GM18505 (cell line): ENCODE data around the gene MTERF4.

Experiments
- ATAC-seq: cut with Tn5 transposase; IDR thresholded peaks from one replicate; pipeline ENCODE4 v1.9.1; 2021; ENCODE audit not compliant: unreplicated experiment
- POLR2A ChIP-seq: IDR thresholded peaks from 4 replicates; pipeline ENCODE4 v1.6.1; 2011; ENCODE audit warnings: borderline replicate concordance; ENCODE audit not compliant: insufficient read depth, insufficient read length; ENCODE audit errors: extremely low read depth

MTERF4 gene

DNA sequence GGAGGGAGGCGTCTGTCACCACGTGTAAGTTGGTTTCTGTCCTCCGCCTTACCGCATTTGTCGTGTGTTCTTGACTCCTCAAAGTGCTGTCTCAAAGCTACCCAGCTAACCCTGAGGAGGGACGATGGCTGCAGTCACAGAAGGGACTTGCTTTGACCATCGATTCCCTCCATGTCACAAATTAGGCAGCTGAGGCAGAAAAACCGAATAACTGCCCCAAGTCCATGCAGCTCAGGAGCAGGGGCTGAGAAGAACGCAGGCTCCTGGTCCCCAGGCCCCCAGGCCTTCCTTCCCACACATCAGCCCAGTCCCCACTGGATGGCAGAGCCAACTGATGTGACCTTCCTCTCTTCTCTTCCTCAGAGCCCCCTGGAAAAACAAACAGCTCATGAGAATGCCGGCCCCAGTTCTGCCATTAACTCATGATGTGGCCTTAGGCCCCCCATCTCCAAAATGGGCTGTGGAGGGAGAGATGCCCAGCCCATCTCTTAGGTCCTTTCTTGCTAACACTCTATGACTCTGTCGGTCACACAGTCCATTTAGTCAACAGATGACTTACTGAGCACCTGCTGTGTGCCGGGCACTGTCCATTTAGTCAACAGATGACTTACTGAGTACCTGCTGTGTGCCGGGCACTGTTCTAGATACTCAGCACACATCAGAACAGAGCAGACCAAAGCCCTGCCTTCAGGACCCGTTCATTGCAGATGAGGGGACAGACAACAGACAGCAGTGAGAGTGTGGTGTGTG lies 19.6 kb downstream of the MTERF4 start:
- no peak for TF ChIP-seq POLR2A
- no peak for ATAC-seq

DNA sequence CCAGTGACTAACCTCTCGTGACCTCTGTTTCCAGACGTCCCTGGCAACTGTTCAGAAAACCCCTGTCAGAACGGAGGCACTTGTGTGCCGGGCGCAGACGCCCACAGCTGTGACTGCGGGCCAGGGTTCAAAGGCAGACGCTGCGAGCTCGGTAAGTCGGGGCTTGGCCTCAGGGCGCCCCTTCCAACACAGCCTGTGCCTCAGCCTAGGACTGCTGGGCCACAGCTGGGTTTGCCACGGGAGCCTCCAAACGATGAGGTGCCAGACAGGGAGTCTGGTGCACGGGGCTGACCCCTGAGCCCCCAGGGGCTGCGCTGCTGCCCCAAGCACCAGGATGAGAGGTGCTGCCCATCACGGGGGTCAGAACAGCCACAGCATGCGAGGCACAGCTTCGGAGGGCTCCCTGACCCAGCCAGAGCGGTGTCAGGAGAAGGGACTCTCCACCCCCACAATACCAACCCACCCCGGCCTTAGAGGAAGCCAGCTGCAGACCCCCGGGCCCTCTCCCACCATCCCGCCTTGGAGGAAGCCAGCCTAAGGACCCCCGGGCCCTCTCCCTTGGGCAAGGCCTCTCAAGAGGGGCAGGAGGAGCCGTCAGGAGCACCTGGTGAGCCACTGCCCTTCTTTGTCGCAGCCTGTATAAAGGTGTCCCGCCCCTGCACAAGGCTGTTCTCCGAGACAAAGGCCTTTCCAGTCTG lies 20.3 kb downstream of the MTERF4 start:
- ATAC-seq, result no peak
- TF ChIP-seq POLR2A, result no peak

GRCh38 chr2:241081190-241081642 lies 20.9 kb downstream of the MTERF4 start:
- no peak for ATAC-seq
- TF ChIP-seq POLR2A, result peak; percentile 14

DNA sequence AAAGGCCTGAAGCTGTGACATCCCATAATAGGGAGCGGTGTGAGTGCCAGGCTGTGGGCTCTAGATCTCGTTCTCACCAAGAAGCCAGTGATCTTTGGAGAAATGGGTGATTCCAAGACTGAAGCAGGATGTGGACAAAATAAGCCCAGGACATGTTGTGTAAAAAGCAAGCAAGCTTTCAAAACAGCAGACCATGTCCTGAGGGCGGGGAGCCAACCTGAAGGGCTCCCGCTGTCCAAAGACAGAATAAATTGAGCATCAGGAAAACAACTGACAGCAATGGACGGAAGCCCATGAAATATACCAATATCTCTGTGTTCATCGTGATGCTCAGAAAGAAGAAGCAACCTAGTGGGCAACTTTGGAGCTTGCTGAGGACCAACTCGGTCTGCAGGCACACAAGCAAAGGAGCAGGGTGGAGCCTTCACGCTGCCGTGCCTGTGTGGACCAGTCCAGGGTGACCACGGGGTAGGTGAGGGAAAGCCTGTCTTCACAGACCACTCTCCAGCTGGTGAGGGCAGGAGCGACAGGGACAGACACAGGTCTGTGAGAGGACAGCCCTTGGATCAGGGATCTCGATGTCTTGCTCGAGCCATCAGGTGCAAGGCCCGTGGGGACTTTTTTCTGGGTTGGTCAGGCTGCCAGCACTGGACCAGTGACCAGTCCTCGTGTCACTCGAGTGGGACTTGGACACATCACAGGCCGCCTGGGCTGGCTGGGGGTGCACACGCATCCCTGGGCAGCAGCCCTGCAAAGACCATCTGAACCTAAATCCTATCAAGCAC lies 21.5 kb downstream of the MTERF4 start:
- ATAC-seq, result no peak
- no peak for TF ChIP-seq POLR2A

DNA sequence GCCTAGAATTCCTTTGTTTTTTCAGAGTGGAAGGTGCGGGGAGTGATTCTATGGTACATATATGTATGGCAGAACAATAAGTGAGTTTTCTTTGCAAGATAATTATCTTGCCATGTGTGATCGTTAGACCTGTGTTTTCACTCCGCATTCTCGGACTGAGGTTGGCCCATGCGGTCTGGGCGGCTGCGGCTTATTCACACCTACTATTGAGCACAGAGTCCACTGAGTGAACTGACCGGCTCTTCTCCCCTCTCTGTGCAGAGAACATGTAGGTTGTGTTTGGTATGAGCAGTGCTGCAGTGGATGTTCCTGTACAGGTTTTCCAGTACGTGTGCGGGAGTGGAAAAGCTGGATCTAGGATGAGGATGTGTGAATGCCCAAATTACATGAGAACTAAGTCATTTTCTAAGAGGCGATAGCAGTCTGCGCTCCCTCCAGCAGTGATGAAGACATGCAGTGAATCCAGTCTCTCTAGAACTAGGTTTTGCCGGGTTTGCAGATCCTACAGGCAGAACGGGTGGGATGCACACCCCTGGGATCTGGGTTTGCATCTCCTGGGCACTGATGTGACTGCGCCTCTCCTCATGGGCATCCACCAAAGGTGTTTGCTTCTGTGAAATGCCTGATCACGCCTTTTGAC lies 27.1 kb downstream of the MTERF4 start:
- TF ChIP-seq POLR2A, result no peak
- ATAC-seq, result no peak

GRCh38 chr2:241074065-241074818 lies 27.8 kb downstream of the MTERF4 start:
- no peak for ATAC-seq
- no peak for TF ChIP-seq POLR2A

GRCh38 chr2:241073166-241074064 lies 28.7 kb downstream of the MTERF4 start:
- no peak for ATAC-seq
- no peak for TF ChIP-seq POLR2A

DNA sequence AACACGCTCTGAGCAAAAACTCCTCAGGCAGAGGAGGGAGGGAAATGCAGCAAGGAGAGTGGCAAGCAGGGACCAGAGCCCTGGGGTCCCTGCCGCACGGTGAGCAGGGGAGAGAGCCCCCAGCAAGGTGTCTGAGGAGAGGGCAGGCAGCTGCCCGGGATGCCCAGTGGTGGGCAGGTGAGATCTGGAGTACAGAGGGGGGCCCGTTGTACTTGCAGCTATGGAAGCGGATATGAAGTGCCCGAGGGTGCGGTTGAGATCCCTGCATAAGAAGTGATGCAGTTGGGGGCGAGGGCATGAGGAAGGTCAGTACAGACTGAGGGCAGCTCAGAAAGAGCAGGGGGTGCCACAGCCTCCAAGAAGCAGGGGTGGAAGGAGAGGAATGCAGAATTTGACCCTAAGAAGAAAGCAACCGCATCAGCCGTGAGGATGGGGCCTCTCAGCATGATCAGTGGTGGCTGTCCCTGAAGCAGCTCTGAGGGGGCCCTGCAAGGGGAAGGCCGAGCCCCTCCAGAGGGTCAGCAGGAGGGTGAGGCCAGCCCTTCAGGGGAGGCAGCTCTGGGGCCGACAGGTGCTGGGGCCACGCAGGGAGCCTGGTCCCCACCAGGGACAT lies 29.4 kb downstream of the MTERF4 start:
- TF ChIP-seq POLR2A, result no peak
- no peak for ATAC-seq

- TF ChIP-seq POLR2A, result no peak
- no peak for ATAC-seq
Measured at GRCh38 chr2:241072151-241072550, 29.9 kb downstream of the MTERF4 start.

GRCh38 chr2:241071677-241072111 lies 30.4 kb downstream of the MTERF4 start:
- no peak for ATAC-seq
- TF ChIP-seq POLR2A, result no peak
